HFFc6 (cell line): ENCODE data around the gene FA2H. TPM values are rescaled to one million over a fixed set of nuclear protein-coding genes. Genes with fewer than 3 reads are reported as not detected.
"Not testable (repeated sequence)": the region's sequence is repeated elsewhere in the genome, so short reads cannot be mapped to it uniquely, and the experiment has no call there.

Source experiments
- DNase-seq: peaks from one replicate; pipeline ENCODE4 v3.0.0-alpha.2; 2018
- H3K27ac Mint-ChIP-seq: 2 replicates; pipeline ENCODE4 v1.8.0; 2020; ENCODE audit warnings: mild to moderate bottlenecking, mixed read lengths
- H3K27me3 Mint-ChIP-seq: 2 replicates; pipeline ENCODE4 v1.8.0; 2021; ENCODE audit warnings: mild to moderate bottlenecking, moderate library complexity, mixed read lengths; ENCODE audit not compliant: insufficient read depth
- H3K36me3 Mint-ChIP-seq: 2 replicates; pipeline ENCODE4 v1.8.0; 2021; ENCODE audit warnings: low read depth, mixed read lengths
- H3K4me1 Mint-ChIP-seq: 2 replicates; pipeline ENCODE4 v1.8.0; 2020; ENCODE audit warnings: low read depth, mixed read lengths
- H3K4me3 Mint-ChIP-seq: 2 replicates; pipeline ENCODE4 v1.8.0; 2020; ENCODE audit warnings: mild to moderate bottlenecking, moderate library complexity, mixed read lengths
- H3K9me3 Mint-ChIP-seq: 2 replicates; pipeline ENCODE4 v1.8.0; 2020; ENCODE audit warnings: mild to moderate bottlenecking, mixed read lengths
- long read RNA-seq: library from polyadenylated mRNA; unstranded; transcript quantifications from one replicate; pipeline ENCODE4 v2.0.0, GENCODE V29; 2019
- total RNA-seq, 6 experiments: library from RNA; stranded (reverse); fragmentation: NEBNext Ultra II Directional; extraction: Animal tissue kit (Norgen Biotek cat#: 25700); gene quantifications; 2 replicates in 1 of 6; 3 replicates in 5 of 6; pipeline ENCODE4 v1.2.3, GENCODE V29; 2021
- TF ChIP-seq, protein P1 (sequence below): fragments of 200-600 bp; sonication (generic); IDR thresholded peaks from 2 replicates; pipeline ENCODE4 v1.5.0; 2021; ENCODE audit warnings: antibody characterized with exemption, mild to moderate bottlenecking

Gene FA2H
- total RNA-seq, result not detected
- long read RNA-seq, result 0 reads

GRCh38 chr16:74774223-74775139 is at the start of gene FA2H:
TSS of gene FA2H (minus strand) at chr16:74774820. CDS start at chr16:74774755, 65 bp downstream.
- no peaks in the 10 kb centered on the region for H3K4me1 Mint-ChIP-seq
- H3K27ac Mint-ChIP-seq, result no peak within 1 kb of the TSS
- H3K4me3 Mint-ChIP-seq, result peak within 1 kb of the TSS; percentile 6
- H3K36me3 Mint-ChIP-seq, result no peaks in the 10 kb centered on the region
- H3K27me3 Mint-ChIP-seq, result peaks cover 54% of the 10 kb centered on the region
- TF ChIP-seq, protein P1, sequence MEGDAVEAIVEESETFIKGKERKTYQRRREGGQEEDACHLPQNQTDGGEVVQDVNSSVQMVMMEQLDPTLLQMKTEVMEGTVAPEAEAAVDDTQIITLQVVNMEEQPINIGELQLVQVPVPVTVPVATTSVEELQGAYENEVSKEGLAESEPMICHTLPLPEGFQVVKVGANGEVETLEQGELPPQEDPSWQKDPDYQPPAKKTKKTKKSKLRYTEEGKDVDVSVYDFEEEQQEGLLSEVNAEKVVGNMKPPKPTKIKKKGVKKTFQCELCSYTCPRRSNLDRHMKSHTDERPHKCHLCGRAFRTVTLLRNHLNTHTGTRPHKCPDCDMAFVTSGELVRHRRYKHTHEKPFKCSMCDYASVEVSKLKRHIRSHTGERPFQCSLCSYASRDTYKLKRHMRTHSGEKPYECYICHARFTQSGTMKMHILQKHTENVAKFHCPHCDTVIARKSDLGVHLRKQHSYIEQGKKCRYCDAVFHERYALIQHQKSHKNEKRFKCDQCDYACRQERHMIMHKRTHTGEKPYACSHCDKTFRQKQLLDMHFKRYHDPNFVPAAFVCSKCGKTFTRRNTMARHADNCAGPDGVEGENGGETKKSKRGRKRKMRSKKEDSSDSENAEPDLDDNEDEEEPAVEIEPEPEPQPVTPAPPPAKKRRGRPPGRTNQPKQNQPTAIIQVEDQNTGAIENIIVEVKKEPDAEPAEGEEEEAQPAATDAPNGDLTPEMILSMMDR, result peak; percentile 56
- H3K9me3 Mint-ChIP-seq, result no peaks in the 10 kb centered on the region
- no peak for DNase-seq

DNA sequence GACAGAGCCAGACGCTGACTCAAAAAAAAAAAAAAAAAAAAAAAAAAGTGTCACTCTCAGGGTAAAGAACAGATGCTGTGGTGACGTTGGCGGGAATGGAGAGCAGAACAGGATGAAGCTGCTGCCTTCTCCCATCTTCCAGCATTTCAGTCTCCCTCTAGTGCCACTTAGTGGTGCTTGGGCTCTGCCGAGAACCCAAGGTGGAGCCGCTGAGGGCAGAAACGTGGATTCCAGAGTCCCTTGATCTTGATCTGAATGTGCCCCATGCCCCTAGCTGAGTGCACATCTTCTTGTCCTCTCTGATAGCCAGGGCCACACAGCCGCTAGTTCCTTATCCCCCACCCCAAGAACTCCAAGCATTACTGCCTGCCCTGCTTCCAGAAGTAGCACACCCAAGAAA is 43.2 kb upstream of the FA2H start:
- no peak for DNase-seq

DNA sequence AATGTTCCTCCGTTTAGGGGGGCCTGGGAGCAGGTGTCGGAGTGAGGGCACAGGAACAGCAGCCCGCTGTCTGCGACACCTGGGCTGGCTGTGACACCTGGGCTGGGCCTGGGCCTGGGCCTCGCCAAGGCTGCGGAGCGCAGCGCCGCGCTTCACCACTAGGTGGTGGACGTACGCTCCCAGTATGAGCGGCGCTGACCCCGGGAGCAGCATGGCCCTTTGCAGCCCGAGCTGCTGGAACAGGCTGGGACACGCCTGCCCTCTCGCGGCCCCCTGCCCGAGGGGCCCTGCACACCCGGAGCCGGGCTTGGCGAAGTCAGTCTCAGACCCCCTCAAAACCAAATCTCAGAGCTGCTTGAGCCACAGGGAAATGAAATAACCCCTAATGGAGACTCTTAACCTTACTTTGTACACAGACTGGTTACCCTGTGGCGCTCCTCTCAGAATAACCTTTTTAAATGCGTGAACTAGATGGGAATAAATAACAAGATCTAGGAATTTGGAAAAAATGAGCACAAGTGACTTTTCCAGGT is 38.6 kb upstream of the FA2H start:
- Mint-ChIP-seq H3K27ac (no peak overlapping the region), H3K4me3 (no peak overlapping the region)
- peak; percentile 45 for DNase-seq

More for the DNA sequence above, 43.2 kb upstream of the FA2H start:
- TF ChIP-seq, protein P1, result no peak
- Mint-ChIP-seq H3K4me3 (no peak overlapping the region), H3K27ac (no peak overlapping the region), H3K27me3 (peaks cover 30% of the 10 kb centered on the region), H3K36me3 (no peaks in the 10 kb centered on the region), H3K4me1 (no peaks in the 10 kb centered on the region), H3K9me3 (no peaks in the 10 kb centered on the region)

GRCh38 chr16:74811911-74812310 is 37.3 kb upstream of the FA2H start:
- Mint-ChIP-seq H3K4me1 (no peaks in the 10 kb centered on the region), H3K27me3 (peaks cover 13% of the 10 kb centered on the region), H3K4me3 (no peak overlapping the region), H3K36me3 (no peaks in the 10 kb centered on the region), H3K9me3 (no peaks in the 10 kb centered on the region), H3K27ac (no peak overlapping the region)
- TF ChIP-seq, protein P1, result no peak
- DNase-seq, result no peak

More for the DNA sequence above, 38.6 kb upstream of the FA2H start:
- TF ChIP-seq, protein P1, result peak; percentile 94
- no peaks in the 10 kb centered on the region for H3K4me1 Mint-ChIP-seq
- no peaks in the 10 kb centered on the region for H3K36me3 Mint-ChIP-seq
- no peaks in the 10 kb centered on the region for H3K9me3 Mint-ChIP-seq
- peaks cover 25% of the 10 kb centered on the region for H3K27me3 Mint-ChIP-seq

GRCh38 chr16:74811216-74811615 is 36.6 kb upstream of the FA2H start:
- not testable (repeated sequence) for H3K4me1 Mint-ChIP-seq, H3K27ac Mint-ChIP-seq

More at GRCh38 chr16:74811216-74811615, 36.6 kb upstream of the FA2H start:
- H3K9me3 Mint-ChIP-seq, DNase-seq, H3K4me3 Mint-ChIP-seq, H3K36me3 Mint-ChIP-seq: not testable (repeated sequence)
- H3K27me3 Mint-ChIP-seq, result peaks cover 14% of the 10 kb centered on the region
